MM.1S (cell line): ENCODE measurements around the gene CHML.

Source experiments
- CTCF ChIP-seq: fragments of 300-600 bp; sonication (generic); IDR thresholded peaks from 2 replicates; pipeline ENCODE4 v1.5.1; 2016; ENCODE audit warnings: antibody characterized with exemption, low read length, mixed read lengths
- EZH2 ChIP-seq: fragments of 300-600 bp; sonication (generic); optimal IDR thresholded peaks from 2 replicates; pipeline ENCODE3; 2017; ENCODE audit warnings: low read depth, mild to moderate bottlenecking, antibody characterized with exemption, low read length, mixed read lengths
- EZH2phosphoT487 ChIP-seq: fragments of 300-600 bp; sonication (generic); IDR thresholded peaks from 2 replicates; pipeline ENCODE4 v1.6.1; 2018; ENCODE audit warnings: antibody characterized with exemption, low read length

GRCh38 chr1:241642593-241642944 is 2.4 kb upstream of the CHML start:
- TF ChIP-seq CTCF (no peak), EZH2 (no peak), EZH2phosphoT487 (no peak)
